Measurements from ENCODE around the gene ABHD8. TPM values are rescaled to one million over a fixed set of nuclear protein-coding genes. Genes with fewer than 3 reads are reported as not detected.

Gene ABHD8
- total RNA-seq, 1 donor from 2014 or later, result 6.8 TPM

DNA sequence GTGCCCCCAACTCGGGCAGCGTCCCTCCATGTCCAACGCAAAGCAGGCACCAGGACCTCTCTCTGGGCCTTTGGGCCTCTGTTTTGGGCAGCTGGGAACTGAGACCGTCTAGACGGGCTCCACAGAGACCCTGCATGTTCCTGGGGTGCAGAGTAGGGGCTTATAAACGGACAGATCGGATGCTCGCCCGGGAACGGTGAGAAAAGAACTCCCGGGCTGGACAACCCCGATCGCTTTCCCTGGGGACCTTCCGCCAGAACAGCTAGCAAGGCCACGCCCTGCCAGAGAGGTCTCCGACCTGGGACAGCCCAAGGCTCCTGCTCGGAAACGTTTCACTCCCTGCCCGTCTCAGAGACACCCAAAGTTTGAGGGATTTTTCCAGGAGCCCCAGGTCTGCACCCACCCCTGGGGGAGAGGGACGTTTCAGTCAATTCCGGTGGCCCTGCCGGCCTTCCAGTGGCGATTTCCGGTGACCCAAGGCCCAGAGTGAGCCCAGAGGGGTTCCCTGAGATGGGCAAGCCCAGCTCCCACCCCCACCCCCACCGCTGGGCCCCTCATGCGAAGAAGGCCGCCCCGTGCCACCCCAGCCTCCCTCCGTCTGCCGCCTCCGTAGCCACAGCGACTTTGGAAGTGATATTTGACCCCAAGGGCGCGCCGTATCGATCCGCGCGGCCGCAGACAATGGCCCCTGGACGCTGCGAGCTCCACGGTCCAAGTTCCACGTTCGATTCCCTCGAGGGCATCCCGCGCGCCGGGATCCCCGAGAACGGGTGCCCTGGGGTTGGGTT lies 59.2 kb downstream of the ABHD8 start:
- Histone ChIP-seq H3K36me3 (ENCODE audit: control insufficient read depth in 3 of 3, insufficient read depth in 3 of 3, low read length in 3 of 3) (peaks cover 0 to 5% (median 3%) of the 10 kb centered on the region in 3 donors), H3K27me3 (ENCODE audit: control insufficient read depth in 3 of 3, insufficient read depth in 3 of 3, low read length in 3 of 3) (no peaks in the 10 kb centered on the region), H3K9ac (ENCODE audit: low read depth in 1 of 3, low read length in 3 of 3) (peak overlapping the region; percentile 85 to 87 (median 86)), H3K27ac (ENCODE audit: low read depth, low read length) (peak overlapping the region; percentile 81), H3K4me1 (ENCODE audit: control insufficient read depth in 3 of 3, insufficient read depth in 3 of 3, low read length in 3 of 3) (peaks cover 21 to 51% (median 42%) of the 10 kb centered on the region in 3 donors), H3K9me3 (ENCODE audit: control insufficient read depth in 3 of 3, low read length in 3 of 3) (no peaks in the 10 kb centered on the region), H3K4me3 (ENCODE audit: low read length in 3 of 3) (peak overlapping the region; percentile 84 to 96 (median 91))

DNA sequence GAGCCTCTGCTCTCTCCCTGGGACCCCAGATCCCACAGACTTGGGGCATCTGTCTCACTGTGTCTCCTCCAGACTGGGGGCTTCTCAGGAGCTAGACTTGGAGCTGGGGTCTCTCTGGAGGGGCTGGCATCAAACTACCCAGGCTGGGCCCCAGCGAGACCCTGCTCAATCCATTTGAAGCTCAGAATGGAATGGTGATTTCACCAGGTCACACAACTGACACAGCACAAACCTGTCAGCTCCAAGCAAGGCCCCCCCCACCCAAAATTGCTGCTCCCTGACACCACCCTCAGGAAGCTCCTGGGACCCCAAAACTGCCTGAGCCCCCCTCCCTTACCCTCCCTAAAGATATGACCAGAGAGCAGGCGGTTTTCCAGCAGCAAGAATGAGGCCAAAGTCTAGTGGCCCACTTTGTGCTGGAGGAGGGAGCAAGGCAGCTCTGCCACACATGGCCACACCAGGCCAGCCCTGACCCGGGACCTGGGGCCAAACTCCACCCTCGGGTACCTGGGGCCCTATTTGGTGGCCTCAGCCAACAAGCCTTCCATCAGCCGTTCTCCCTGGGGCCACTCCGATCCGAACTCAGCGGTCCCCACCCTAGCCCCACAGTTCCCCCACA lies 59.9 kb downstream of the ABHD8 start:
- H3K9ac ChIP-seq (ENCODE audit: low read depth in 1 of 3, low read length in 3 of 3), result peak overlapping the region; percentile 85 to 87 (median 86)
- peak overlapping the region; percentile 81 for H3K27ac ChIP-seq (ENCODE audit: low read depth, low read length)
- peaks cover 21 to 50% (median 41%) of the 10 kb centered on the region in 3 donors for H3K4me1 ChIP-seq (ENCODE audit: control insufficient read depth in 3 of 3, insufficient read depth in 3 of 3, low read length in 3 of 3)
- H3K27me3 ChIP-seq (ENCODE audit: control insufficient read depth in 3 of 3, insufficient read depth in 3 of 3, low read length in 3 of 3), result no peaks in the 10 kb centered on the region
- H3K4me3 ChIP-seq (ENCODE audit: low read length in 3 of 3), result peak overlapping the region; percentile 84 to 96 (median 91)
- peaks cover 2 to 7% (median 6%) of the 10 kb centered on the region in 3 donors for H3K36me3 ChIP-seq (ENCODE audit: control insufficient read depth in 3 of 3, insufficient read depth in 3 of 3, low read length in 3 of 3)
- no peaks in the 10 kb centered on the region for H3K9me3 ChIP-seq (ENCODE audit: control insufficient read depth in 3 of 3, low read length in 3 of 3)

DNA sequence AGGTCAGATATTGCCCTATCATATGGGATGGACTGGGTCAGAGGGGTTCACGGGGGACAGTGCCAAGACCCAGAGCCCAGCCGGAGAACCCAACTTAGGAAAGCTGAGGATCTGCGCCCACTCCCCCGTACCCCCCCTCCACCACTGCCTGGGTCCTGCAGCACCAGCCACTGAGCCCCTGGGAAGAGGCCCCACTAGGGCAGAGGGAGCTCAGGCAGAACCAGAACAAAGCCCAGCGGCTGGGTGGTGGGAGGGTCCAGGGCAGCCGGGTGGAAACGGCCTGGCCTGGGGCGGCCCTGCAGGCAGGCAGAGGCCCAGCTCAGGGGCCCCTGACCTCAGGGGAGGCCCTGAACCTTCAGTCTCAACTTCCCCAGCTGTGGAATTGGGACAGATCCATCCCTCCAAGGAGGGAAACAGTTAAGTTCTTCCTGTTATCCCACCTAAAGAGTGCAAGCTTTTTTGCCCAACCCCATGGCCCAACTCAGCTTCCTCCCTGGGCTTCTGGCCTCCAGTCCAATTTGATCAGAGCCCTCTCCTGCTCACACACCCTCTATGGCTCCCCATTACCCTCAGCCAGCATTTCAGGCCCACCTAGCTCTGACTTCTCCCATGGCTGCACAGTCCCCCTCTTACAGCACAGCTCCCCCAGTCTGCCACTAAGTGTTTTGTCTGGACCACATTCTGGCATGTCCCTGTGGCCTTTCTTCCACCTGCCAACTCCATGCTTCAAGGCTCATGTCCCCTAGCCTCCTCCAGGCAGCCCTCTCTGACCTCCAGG lies 60.6 kb downstream of the ABHD8 start:
- H3K36me3 ChIP-seq (ENCODE audit: control insufficient read depth in 3 of 3, insufficient read depth in 3 of 3, low read length in 3 of 3), result peaks cover 6 to 12% (median 6%) of the 10 kb centered on the region in 3 donors
- H3K9ac ChIP-seq (ENCODE audit: low read depth in 1 of 3, low read length in 3 of 3), result peak overlapping the region in 1 of 3 donors; percentile 87
- H3K27me3 ChIP-seq (ENCODE audit: control insufficient read depth in 3 of 3, insufficient read depth in 3 of 3, low read length in 3 of 3), result no peaks in the 10 kb centered on the region
- peak overlapping the region; percentile 81 for H3K27ac ChIP-seq (ENCODE audit: low read depth, low read length)
- peak overlapping the region in 1 of 3 donors; percentile 13 for H3K4me3 ChIP-seq (ENCODE audit: low read length in 3 of 3)
- no peaks in the 10 kb centered on the region for H3K9me3 ChIP-seq (ENCODE audit: control insufficient read depth in 3 of 3, low read length in 3 of 3)
- peaks cover 21 to 47% (median 37%) of the 10 kb centered on the region in 3 donors for H3K4me1 ChIP-seq (ENCODE audit: control insufficient read depth in 3 of 3, insufficient read depth in 3 of 3, low read length in 3 of 3)

Other genes with a start within 250 kb of the ABHD8 start
- 2.6 TPM for gene HAUS8, start 228.0 kb downstream of the ABHD8 start, total RNA-seq
- 12.5 TPM for gene MYO9B, start 227.6 kb downstream of the ABHD8 start, total RNA-seq
- gene USE1, start 88.1 kb downstream of the ABHD8 start, total RNA-seq, result 19.3 TPM
- gene OCEL1, start 77.2 kb downstream of the ABHD8 start, total RNA-seq, result 4.7 TPM
- 21.9 TPM for gene NR2F6, start 57.5 kb downstream of the ABHD8 start, total RNA-seq
- gene USHBP1, start 38.7 kb downstream of the ABHD8 start, total RNA-seq, result 2.1 TPM
- gene BABAM1, start 36.0 kb downstream of the ABHD8 start, total RNA-seq, result 64.7 TPM
- gene ANKLE1, start 21.5 kb downstream of the ABHD8 start, total RNA-seq, result 0.52 TPM
- gene MRPL34, start 2.4 kb upstream of the ABHD8 start, total RNA-seq, result 11.5 TPM
- 5.7 TPM for gene DDA1, start 6.1 kb upstream of the ABHD8 start, total RNA-seq
- 1.6 TPM for gene ANO8, start 31.4 kb upstream of the ABHD8 start, total RNA-seq
- 4.7 TPM for gene GTPBP3, start 34.1 kb upstream of the ABHD8 start, total RNA-seq
- gene PLVAP, start 73.9 kb upstream of the ABHD8 start, total RNA-seq, result 12.5 TPM
- gene CCDC194, start 90.8 kb upstream of the ABHD8 start, total RNA-seq, result not detected
- gene BST2, start 102.2 kb upstream of the ABHD8 start, total RNA-seq, result 11.5 TPM
- gene MVB12A, start 116.6 kb upstream of the ABHD8 start, total RNA-seq, result 21.9 TPM
- 0.52 TPM for gene TMEM221, start 145.2 kb upstream of the ABHD8 start, total RNA-seq
- gene NXNL1, start 157.5 kb upstream of the ABHD8 start, total RNA-seq, result not detected
- gene SLC27A1, start 167.1 kb upstream of the ABHD8 start, total RNA-seq, result 12.0 TPM
- 39.1 TPM for gene PGLS, start 208.2 kb upstream of the ABHD8 start, total RNA-seq